Spinal cord (tissue), 10 donors: ENCODE results near the gene SCAMP4. TPM values are rescaled to one million over a fixed set of nuclear protein-coding genes. Genes with fewer than 3 reads are reported as not detected.

Experiments
- DNase-seq, 6 donors: peaks; one replicate each; pipeline versions ENCODE4 v3.0.0 to v3.0.0-alpha.2; 2013 to 2015; ENCODE audit warnings: low spot score in 6 of 6, low read depth in 4 of 6
- H3K27ac ChIP-seq: one replicate; pipeline ENCODE4 v1.5.1; 2013; ENCODE audit warnings: low read depth, low read length, control low read depth
- H3K27me3 ChIP-seq: one replicate; pipeline ENCODE4 v1.6.1; 2013; ENCODE audit warnings: low read length; ENCODE audit not compliant: control insufficient read depth, insufficient read depth
- H3K36me3 ChIP-seq: one replicate; pipeline ENCODE4 v1.6.1; 2013; ENCODE audit warnings: low read length; ENCODE audit not compliant: control insufficient read depth, insufficient read depth
- H3K4me1 ChIP-seq: one replicate; pipeline ENCODE4 v1.6.1; 2013; ENCODE audit warnings: low read length; ENCODE audit not compliant: control insufficient read depth, insufficient read depth
- H3K4me3 ChIP-seq: one replicate; pipeline ENCODE4 v1.5.1; 2013; ENCODE audit warnings: low read depth, low read length, control low read depth
- H3K9me3 ChIP-seq: one replicate; pipeline ENCODE4 v1.6.1; 2013; ENCODE audit warnings: low read length; ENCODE audit not compliant: control insufficient read depth, insufficient read depth
- WGBS: methylation state at CpG from one replicate; pipeline ENCODE4 v1.1.5; 2013; ENCODE audit warnings: missing lambda C conversion rate; ENCODE audit not compliant: insufficient coverage; 5-methylcytosine and 5-hydroxymethylcytosine counted together
- polyA plus RNA-seq, 2 donors: library from polyadenylated mRNA; unstranded; fragments of 120-200 nt; gene quantifications; one replicate each; pipeline ENCODE4 v1.2.1, GENCODE V29; 2013; ENCODE audit not compliant: insufficient read length in 2 of 2
- total RNA-seq, 2 donors: library from RNA; depleted of rRNA in 1 of 2; stranded (reverse); fragments of 120-200 nt in 1 of 2; fragments of >200 nt in 1 of 2; gene quantifications; one replicate each; pipeline versions ENCODE4 v1.2.3 to v1.2.4, GENCODE V29; 2013 to 2014
- donor health status: healthy.

The SCAMP4 gene
- total and polyA plus RNA-seq, 4 donors: 25.2 to 112 (median 66.6) TPM

DNA sequence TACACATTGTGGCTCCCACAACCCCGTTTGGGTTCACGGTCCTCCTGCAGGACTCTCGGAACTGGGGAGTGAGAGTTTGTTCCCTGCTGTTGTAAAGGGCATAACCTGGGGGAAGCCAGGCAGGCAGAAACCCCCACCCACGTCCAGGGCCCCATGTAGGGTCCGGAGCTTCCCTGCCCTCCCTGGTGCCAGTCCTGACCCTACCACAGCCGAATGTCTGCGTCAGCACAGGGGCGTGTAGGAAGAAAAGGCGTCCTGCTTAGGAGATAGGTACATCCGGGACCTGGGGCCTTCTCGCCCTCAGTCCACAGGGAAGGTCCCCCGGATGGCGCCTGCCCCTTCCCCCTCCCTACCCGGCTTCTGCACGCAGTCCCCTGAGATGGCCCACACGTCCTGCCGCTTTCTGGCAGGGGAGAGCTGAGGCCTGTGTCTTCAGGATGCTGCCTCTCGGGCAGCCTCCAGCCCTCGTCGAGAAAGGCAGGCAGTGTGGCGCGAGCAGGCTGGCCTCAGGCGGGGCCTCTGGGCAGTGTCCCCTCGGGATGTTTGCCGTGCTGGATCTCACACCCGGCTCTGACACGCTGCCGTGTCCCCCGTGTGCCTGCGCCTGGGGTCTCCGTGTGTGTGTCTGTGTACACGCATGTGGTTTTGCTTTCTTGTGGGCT lies 54.9 kb downstream of the SCAMP4 start:
- WGBS: 89% methylated on average over 30 of the region's 32 CpGs
- DNase-seq: no peak
- H3K36me3 ChIP-seq: peaks cover 56% of the 10 kb centered on the region

DNA sequence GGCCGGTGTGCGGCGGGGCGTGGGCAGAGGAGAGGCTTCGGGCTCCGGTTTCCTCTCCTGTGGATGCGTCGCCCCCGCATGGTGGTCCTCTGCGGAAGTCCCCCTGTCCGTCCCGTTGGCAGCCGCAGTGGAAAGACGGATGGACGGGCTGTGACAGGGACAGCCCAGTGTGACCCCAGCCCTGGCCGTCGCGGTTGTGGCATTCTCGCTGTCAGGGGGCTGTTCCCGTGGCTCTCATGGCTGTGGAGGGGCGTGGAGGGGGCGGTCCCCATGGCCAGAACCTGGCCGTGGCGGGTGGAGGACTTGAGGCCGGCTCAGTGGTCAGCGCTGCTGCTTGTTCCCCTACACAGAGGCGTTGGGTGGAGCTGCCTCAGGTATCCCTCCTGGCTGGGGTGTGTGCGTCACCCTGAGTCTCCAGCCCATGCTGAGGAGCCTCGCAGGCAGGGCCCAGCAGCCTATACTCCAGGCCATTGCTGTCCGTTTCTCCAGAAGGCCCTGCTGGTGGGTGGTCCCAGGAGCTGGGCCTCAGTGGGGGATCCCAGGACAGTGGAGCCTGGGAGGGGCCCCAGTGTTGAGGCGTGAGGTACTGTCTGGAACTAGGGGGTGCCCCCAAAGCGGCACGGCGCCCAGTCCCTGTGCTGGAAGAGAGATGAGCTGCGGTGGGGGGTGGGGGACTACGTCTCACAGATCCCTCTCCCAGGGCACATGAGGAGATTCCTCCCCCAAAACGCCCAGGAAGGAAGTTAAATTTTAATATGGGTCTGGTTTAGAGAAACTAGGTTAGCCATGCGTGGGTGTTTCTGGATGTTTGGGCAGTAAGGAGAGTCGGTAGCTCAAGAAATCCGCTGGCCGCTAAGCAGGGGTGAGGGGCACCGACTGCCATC lies 56.0 kb downstream of the SCAMP4 start:
- 88% methylated on average over 36 of the region's 42 CpGs for WGBS
- Histone ChIP-seq H3K4me1 (peaks cover 17% of the 10 kb centered on the region), H3K36me3 (peaks cover 50% of the 10 kb centered on the region), H3K4me3 (no peak overlapping the region), H3K27me3 (no peaks in the 10 kb centered on the region), H3K9me3 (no peaks in the 10 kb centered on the region), H3K27ac (no peak overlapping the region)
- no peak for DNase-seq

More for the DNA sequence above, 54.9 kb downstream of the SCAMP4 start:
- Histone ChIP-seq H3K9me3 (no peaks in the 10 kb centered on the region), H3K27ac (no peak overlapping the region), H3K27me3 (no peaks in the 10 kb centered on the region), H3K4me3 (no peak overlapping the region), H3K4me1 (peaks cover 27% of the 10 kb centered on the region)

GRCh38 chr19:1962674-1963073 lies 57.5 kb downstream of the SCAMP4 start:
- H3K4me1 ChIP-seq: peaks cover 9% of the 10 kb centered on the region
- H3K4me3 ChIP-seq: no peak overlapping the region
- peaks cover 40% of the 10 kb centered on the region for H3K36me3 ChIP-seq
- H3K27ac ChIP-seq: no peak overlapping the region
- DNase-seq: no peak
- no peaks in the 10 kb centered on the region for H3K9me3 ChIP-seq
- no peaks in the 10 kb centered on the region for H3K27me3 ChIP-seq
- 96% methylated on average over 22 of the region's 23 CpGs for WGBS

DNA sequence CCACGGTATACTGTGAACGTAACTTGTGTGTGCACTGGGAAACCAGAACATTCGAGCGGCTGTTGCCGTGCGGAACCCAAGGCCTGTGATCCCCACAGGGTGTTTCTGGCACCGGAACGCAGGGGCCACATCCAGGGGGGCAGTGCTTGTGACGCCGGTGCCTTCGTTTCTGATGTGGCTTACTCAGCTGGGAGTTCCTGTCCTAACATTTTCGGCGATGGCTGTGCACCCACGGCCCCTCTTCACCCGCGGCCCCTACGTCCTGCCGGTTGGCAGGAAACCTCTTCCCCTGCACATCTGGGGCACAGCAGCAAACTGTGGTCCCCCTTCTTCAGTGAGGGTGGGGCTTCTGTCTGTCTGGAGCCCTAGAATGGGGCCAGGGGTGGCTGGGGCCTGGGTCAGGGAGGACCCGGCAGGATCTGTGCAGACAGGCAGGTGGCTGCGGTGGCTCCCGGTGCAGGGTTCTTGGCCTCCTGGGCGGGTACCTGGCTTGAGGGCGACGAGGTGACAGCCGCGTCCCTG lies 61.9 kb downstream of the SCAMP4 start:
- H3K9me3 ChIP-seq: no peaks in the 10 kb centered on the region
- 87% methylated on average over 26 of the region's 26 CpGs for WGBS
- H3K27ac ChIP-seq: no peak overlapping the region
- H3K4me1 ChIP-seq: peaks cover 12% of the 10 kb centered on the region
- no peak overlapping the region for H3K4me3 ChIP-seq
- H3K27me3 ChIP-seq: no peaks in the 10 kb centered on the region
- peaks cover 55% of the 10 kb centered on the region for H3K36me3 ChIP-seq
- no peak for DNase-seq

DNA sequence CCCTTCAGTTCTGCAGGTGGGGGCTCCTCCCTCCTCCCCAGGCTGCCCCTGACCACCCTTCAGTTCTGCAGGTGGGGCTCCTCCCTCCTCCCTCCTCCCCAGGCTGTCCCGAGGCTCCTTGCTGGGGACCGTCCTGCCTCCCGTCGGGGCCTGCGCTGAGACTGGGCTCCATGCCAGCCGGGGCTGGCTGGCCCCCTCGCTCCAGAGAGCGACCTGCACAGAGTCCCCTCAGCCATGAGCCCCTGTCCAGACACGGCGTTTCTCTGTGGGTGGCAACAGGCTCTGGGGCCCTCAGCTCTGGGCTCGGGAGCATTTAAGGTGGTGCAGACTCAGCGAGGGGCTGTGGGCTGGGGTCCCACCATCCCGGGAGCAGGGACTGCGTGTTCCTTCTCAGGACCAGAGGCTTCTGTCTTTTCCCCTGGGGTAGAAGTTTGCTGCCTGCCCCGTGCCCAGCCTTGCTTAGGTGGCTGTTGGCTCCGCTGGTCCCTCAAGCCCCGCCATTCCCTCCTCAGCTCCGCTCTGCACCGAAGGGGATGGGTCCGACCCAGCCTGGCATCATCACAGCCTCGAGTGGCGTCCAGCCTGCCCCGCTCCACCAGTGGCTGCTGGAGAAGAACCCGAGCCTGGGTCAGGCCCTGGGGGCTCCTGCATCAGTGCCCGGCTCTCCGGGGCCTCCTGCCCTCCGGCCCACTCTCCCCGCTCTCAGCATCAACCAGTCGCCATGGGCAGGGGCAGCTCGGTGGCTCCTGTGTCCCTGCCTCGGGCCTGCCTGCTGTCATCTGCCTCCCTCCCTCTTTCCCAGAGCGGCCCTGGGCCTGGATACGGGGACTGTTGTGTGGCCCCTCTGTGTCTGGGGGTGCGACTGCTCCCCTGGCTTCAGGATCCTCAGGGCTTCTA lies 63.3 kb downstream of the SCAMP4 start:
- peak in 2 of 6 donors; percentile 27 to 36 for DNase-seq
- Histone ChIP-seq H3K36me3 (peaks cover 50% of the 10 kb centered on the region), H3K9me3 (no peaks in the 10 kb centered on the region), H3K27ac (no peak overlapping the region), H3K27me3 (no peaks in the 10 kb centered on the region), H3K4me1 (peaks cover 12% of the 10 kb centered on the region), H3K4me3 (no peak overlapping the region)
- WGBS: 56% methylated on average over 33 of the region's 34 CpGs

- no peak for DNase-seq
- 90% methylated on average over 47 of the region's 49 CpGs for WGBS
- H3K4me3 ChIP-seq: no peak overlapping the region
Observed at GRCh38 chr19:1969176-1970002, 64.2 kb downstream of the SCAMP4 start.

DNA sequence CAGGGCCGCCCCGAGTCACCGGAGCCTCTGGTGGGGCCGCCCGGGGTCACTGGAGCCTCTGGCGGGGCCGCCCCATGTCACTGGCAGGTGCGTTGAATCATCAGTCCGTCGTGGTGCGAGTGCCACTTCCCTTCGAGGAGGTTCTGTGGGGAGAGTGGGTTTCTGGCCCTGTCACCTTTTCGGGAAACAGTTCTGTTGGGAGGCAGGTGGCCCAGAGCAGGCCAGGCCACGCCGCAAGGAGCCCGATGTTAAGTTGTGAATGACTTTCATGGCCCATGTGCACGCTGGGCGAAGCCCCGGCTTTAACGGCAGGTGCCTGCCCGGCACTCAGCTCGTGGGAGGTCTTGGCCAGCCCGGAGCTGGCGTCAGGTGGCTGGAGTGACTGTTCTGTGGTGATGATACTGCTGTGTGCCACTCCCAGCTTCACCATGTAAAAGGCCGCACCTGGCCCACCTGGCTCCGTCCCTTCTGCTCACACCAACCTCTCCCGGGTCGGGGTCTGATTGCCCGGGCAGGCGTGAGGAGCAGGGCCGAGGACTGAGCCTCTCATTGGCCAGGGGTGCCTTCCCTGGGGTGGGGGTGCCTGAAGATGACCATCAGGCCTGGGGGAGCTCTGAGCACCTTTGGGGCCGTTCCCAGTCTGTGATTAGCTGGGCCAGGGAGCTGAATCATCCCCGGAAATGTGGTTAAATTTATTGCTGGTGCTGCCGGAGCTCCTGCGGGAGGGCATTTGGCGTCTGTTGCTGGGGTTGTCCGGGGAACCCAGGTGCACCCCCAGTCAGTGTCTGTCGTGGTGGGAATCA lies 65.0 kb downstream of the SCAMP4 start:
- H3K4me3 ChIP-seq: no peak overlapping the region
- DNase-seq: no peak
- WGBS: 91% methylated on average over 38 of the region's 38 CpGs
- H3K27me3 ChIP-seq: no peaks in the 10 kb centered on the region
- H3K9me3 ChIP-seq: no peaks in the 10 kb centered on the region
- peaks cover 17% of the 10 kb centered on the region for H3K4me1 ChIP-seq
- no peak overlapping the region for H3K27ac ChIP-seq
- peaks cover 62% of the 10 kb centered on the region for H3K36me3 ChIP-seq

More at GRCh38 chr19:1969176-1970002, 64.2 kb downstream of the SCAMP4 start:
- Histone ChIP-seq H3K27me3 (no peaks in the 10 kb centered on the region), H3K27ac (no peak overlapping the region), H3K4me1 (peaks cover 12% of the 10 kb centered on the region), H3K36me3 (peaks cover 54% of the 10 kb centered on the region), H3K9me3 (no peaks in the 10 kb centered on the region)

- Histone ChIP-seq H3K27me3 (no peaks in the 10 kb centered on the region), H3K9me3 (no peaks in the 10 kb centered on the region), H3K4me1 (peaks cover 18% of the 10 kb centered on the region), H3K27ac (no peak overlapping the region), H3K36me3 (peaks cover 64% of the 10 kb centered on the region), H3K4me3 (no peak overlapping the region)
- 97% methylated on average over 22 of the region's 27 CpGs for WGBS
- DNase-seq: no peak
Observed at GRCh38 chr19:1970806-1971502, 65.8 kb downstream of the SCAMP4 start.
